Activated naive CD4-positive, alpha-beta T cell treated with anti-CD3 and anti-CD28 coated beads, Interleukin-2, amount 10 ng/mL, durations not matched to agents 7 days and 5 days (primary cell): Measurements from ENCODE around the gene PAQR4.
"Not testable (repeated sequence)": the region's sequence is repeated elsewhere in the genome, so short reads cannot be mapped to it uniquely, and the experiment has no call there.

Source experiments
- CTCF ChIA-PET: fragments of 350-600 bp; sonication (Branson Sonifier 250); formaldehyde crosslinking; loops from one replicate; lab custom pipeline; 2021; ENCODE audit warnings: antibody characterized with exemption; lab: Charles Lee
- DNase-seq: peaks from one replicate; pipeline ENCODE4 v3.0.0-alpha.2; 2020
- H3K27ac Mint-ChIP-seq: one replicate; pipeline ENCODE4 v1.8.0; 2021; ENCODE audit warnings: mild to moderate bottlenecking, moderate library complexity, mixed read lengths
- H3K27me3 Mint-ChIP-seq: one replicate; pipeline ENCODE4 v1.8.0; 2021; ENCODE audit warnings: mild to moderate bottlenecking, mixed read lengths
- H3K36me3 Mint-ChIP-seq: one replicate; pipeline ENCODE4 v1.8.0; 2021; ENCODE audit warnings: mixed read lengths
- H3K4me1 Mint-ChIP-seq: one replicate; pipeline ENCODE4 v1.8.0; 2021; ENCODE audit warnings: mixed read lengths
- H3K4me3 Mint-ChIP-seq: one replicate; pipeline ENCODE4 v1.8.0; 2021; ENCODE audit warnings: mild to moderate bottlenecking, moderate library complexity, mixed read lengths
- H3K9me3 Mint-ChIP-seq: one replicate; pipeline ENCODE4 v1.8.0; 2021; ENCODE audit warnings: mixed read lengths

PAQR4 gene

DNA sequence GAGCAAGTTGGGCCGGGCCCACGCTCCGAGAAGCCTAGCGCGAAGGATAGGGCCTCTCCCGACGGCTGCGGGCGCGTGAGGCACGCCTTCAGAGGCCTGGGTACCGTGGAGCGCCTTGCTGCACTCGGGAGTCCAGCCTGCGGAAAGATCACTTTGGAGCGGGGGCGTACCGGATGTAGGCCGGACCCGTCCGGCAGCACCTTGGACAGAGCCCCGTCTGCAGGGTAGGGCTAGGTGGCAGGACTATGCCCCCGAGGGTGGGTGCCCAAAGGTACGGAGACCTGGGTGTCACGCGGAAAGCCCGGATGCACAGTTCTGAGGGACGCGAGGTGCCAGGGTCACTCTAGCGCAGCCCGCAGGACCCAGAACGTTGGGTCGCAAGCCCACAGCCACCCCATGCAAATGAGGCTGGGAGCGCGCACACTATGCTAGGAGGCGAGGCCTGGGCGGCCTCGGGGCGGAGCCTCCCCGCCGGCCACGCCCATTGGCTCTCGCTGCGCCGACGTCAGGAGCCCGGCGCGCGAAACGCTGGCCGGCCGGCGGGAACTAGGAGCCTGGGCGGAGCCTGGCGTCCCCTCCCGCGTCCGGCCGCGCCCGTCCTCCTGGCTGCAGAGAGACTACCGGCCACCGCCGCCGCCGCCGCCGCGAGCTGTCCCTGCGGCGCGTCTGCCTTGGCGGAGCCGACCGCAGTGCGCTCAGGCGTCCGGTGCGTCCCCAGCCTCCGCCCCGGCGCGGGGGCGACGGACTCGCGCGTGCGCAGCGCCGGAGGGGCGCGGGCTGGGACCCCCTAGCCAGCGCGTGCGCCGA is at the start of gene PAQR4:
PAQR4 (plus strand) TSS at position 611 of the 807 bp plus-strand sequence. CDS start 327 bp downstream, outside the sequence.
- peak; percentile 87 for DNase-seq
- peaks cover 52% of the 10 kb centered on the region for H3K27me3 Mint-ChIP-seq
- peaks cover 10% of the 10 kb centered on the region for H3K36me3 Mint-ChIP-seq
- CTCF ChIA-PET, result interaction anchor here (0.7 to 2.0 kb wide), 6 partner anchors 9 to 228 kb away, joined by 3 to 14 read pairs (median 5); partner anchors contain the start of gene PKMYT1
- H3K27ac Mint-ChIP-seq, result peak within 1 kb of the TSS; percentile 74
- H3K9me3 Mint-ChIP-seq, result no peaks in the 10 kb centered on the region
- peak within 1 kb of the TSS; percentile 74 for H3K4me3 Mint-ChIP-seq
- H3K4me1 Mint-ChIP-seq, result peaks cover 37% of the 10 kb centered on the region

DNA sequence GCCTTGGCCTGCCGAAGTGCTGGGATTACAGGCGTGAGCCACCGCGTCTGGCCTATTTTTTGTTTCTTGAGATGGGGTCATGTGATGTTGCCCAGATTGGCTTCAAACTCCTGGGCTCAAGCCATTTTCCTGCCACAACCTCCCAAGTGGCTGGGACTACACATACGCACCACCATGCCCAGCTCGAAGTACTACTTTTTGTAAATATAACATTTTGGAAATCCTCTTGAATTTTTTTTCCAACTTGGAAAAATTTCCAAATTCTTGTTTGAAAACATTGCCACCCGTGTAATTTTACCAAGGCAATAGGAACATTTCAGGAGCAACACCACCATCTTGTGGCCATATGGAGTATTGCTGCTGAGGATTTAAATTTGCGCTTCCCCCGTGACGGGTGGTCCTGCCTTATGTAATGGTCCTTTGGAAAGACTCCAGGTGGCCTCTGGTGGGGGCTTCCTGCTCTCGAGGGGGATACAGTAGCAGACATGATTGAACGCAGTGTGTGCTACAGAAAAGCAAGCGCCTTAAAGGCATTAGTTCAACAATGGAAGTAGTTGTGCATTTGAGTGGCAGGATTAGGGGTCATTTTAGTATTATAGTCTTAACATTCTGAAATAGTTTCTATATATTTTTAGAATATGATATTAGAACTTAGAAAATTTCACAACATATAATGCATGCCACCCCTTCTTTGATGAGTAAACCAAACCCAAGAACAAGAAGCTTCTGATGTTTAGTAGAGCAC is 49.5 kb upstream of the PAQR4 start:
- CTCF ChIA-PET, result interaction anchor here (0.6 to 6.0 kb wide), 16 partner anchors 8 to 658 kb away, joined by 3 to 31 read pairs (median 4); no protein-coding TSS in a partner anchor
- Mint-ChIP-seq H3K27ac (peak overlapping the region; percentile 58), H3K36me3 (peaks cover 20% of the 10 kb centered on the region), H3K4me1 (peaks cover 13% of the 10 kb centered on the region), H3K9me3 (no peaks in the 10 kb centered on the region), H3K4me3 (no peak overlapping the region), H3K27me3 (no peaks in the 10 kb centered on the region)
- peak; percentile 70 for DNase-seq

DNA sequence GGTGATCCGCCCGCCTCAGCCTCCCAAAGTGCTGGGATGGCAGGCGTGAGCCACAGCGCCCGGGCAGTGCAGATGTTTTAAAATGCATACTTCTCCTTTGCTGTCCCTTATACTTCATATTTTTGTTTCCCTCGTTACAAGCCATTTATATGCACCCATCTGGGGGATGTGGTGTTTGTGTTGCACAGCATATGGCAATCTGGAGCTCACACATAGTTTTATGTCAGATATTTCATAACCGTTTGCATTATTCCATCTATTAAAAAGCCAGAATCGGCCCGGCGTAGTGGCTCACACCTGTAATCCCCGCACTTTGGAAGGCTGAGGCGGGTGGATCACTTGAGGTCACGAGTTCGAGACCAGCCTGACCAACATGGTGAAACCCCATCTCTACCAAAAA is 45.7 kb upstream of the PAQR4 start:
- H3K9me3 Mint-ChIP-seq, result no peaks in the 10 kb centered on the region
- no peaks in the 10 kb centered on the region for H3K27me3 Mint-ChIP-seq
- peaks cover 19% of the 10 kb centered on the region for H3K4me1 Mint-ChIP-seq
- DNase-seq, result no peak
- no peak overlapping the region for H3K4me3 Mint-ChIP-seq
- CTCF ChIA-PET, result interaction anchor here (0.9 to 1.5 kb wide), 2 partner anchors 20 to 84 kb away, joined by 3 read pairs; no protein-coding TSS in a partner anchor
- H3K36me3 Mint-ChIP-seq, result peaks cover 15% of the 10 kb centered on the region
- H3K27ac Mint-ChIP-seq, result no peak overlapping the region

DNA sequence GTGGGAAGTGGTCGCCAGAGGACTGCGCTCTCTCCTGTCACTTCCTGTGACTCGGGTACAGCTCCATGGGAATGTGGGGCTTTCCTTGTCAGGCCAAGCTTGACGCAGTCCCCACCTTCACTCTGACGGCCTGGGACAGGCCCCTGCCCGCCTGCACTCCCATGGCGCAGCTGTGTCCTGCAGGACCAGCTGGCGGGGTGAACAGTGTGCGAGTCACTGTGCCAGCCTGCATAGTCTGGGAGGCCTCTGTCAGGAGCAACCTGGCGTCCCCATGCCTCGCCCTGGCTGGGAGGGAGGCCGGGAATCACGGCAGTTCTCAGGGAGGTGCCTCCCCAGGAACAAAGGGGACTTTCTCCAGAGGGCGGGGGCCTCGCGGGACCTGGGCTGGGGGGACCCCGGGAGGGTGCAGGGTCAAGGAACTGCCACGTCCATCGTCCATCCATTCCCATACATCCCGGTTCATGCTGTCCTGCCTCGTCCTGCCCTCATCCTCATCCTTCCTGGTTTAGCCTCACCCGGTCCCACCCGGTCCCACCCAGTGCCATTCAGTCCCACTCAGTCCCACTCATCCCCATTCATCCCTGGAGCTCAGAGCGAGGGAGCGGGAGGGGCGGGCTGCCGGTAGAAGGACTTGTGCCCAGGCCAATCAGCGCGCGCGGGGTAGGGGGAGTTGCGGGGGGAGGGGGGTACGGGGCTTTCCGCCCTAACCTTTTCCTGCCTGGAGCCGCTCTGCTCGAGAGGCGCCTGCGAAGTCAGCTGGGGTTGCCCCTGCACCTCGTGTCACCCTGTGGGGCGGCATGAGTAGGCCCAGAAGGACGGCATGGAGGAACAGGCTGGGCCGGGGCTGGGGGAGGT is 44.0 kb upstream of the PAQR4 start:
- no peak overlapping the region for H3K27ac Mint-ChIP-seq
- DNase-seq, result no peak
- H3K4me1 Mint-ChIP-seq, result peaks cover 12% of the 10 kb centered on the region
- no peaks in the 10 kb centered on the region for H3K9me3 Mint-ChIP-seq
- no peaks in the 10 kb centered on the region for H3K27me3 Mint-ChIP-seq
- no peak overlapping the region for H3K4me3 Mint-ChIP-seq
- CTCF ChIA-PET, result interaction anchor here (1.0 kb wide), 1 partner anchor 52 kb away, joined by 5 read pairs; no protein-coding TSS in a partner anchor
- H3K36me3 Mint-ChIP-seq, result peaks cover 9% of the 10 kb centered on the region

DNA sequence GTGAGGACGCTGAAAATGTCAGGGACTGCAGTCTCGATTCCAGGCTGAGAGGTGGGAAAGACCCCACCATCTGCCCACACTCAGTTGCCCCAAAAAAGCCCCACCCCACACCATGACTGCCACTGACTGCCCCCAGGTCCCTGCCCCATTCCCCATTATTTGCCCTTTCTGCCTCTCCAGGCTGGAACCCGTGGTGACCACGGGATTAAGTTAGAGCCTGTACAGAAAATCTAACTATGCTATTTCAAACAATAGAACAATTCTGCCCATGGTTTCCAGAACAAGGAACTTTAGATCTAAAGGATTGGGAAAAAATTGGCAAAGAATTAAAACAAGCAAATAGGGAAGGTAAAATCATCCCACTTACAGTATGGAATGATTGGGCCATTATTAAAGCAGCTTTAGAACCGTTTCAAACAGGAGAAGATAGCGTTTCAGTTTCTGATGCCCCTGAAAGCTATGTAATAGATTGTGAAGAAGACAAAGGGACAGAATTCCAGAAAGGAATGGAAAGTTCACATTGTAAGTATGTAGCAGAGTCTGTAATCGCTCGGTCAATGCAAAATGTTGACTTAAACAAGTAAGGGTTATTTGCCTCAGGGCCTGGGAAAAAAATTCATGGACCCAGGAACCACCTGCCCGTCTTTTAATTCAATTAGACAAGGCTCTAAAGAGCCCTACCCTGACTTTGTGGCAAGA is 43.0 kb upstream of the PAQR4 start:
- Mint-ChIP-seq H3K27me3 (no peaks in the 10 kb centered on the region), H3K4me3 (no peak overlapping the region), H3K4me1 (peaks cover 12% of the 10 kb centered on the region), H3K36me3 (peaks cover 10% of the 10 kb centered on the region), H3K9me3 (no peaks in the 10 kb centered on the region), H3K27ac (no peak overlapping the region)
- no peak for DNase-seq
- CTCF ChIA-PET, result interaction anchor here (1.0 to 1.5 kb wide), 9 partner anchors 10 to 86 kb away, joined by 4 to 10 read pairs (median 7); partner anchors contain the start of gene FLYWCH2

DNA sequence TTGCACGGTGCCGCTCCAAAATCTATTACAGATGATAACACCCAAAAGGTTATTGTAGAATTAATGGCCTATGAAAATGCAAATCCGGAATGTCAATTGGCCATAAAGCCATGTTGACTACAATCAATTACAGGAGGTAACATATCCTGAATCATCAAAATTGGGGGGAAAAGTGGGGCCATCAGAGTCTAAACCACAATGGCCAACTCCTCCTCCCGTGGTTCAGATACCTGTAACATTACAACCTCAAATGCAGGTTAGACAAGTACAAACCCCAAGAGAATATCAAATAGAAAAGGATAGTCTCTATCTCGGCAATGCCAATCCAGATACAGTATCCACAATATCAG is 42.5 kb upstream of the PAQR4 start:
- CTCF ChIA-PET, result interaction anchor here (0.9 to 1.5 kb wide), 16 partner anchors 11 to 103 kb away, joined by 3 to 10 read pairs (median 6); partner anchors contain the start of genes FLYWCH1 and FLYWCH2
- peaks cover 10% of the 10 kb centered on the region for H3K36me3 Mint-ChIP-seq
- peaks cover 12% of the 10 kb centered on the region for H3K4me1 Mint-ChIP-seq
- H3K27ac Mint-ChIP-seq, result peak overlapping the region; percentile 8
- H3K27me3 Mint-ChIP-seq, result no peaks in the 10 kb centered on the region
- no peak for DNase-seq
- no peaks in the 10 kb centered on the region for H3K9me3 Mint-ChIP-seq
- no peak overlapping the region for H3K4me3 Mint-ChIP-seq

DNA sequence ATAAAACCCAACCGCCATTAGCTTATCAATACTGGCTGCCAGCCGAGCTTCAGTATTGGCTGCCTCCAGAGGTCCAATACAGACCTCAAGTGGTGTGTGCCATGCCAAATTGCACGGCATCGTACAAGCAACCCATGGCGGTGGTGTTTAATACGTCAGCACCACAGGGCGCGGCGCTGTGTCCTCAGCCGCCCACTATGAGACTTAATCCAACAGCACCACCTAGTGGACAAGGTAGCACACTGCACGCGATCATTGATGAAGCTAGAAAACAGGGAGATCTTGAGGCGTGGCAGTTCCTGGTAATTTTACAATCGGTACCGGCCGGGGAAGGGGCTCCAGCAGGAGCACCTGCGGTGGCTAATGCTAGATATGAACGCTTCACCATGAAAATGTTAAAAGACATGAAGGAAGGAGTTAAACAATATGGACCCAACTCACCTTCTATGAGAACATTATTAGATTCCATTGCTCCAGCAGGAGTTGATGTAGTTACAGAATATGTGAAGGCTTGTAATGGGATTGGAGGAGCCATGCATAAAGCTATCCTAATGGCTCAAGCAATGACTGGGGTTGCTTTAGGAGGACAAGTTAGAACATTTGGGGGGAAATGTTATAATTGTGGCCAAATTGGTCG is 42.0 kb upstream of the PAQR4 start:
- CTCF ChIA-PET, result interaction anchor here (0.5 to 1.5 kb wide), 21 partner anchors 8 to 104 kb away, joined by 3 to 10 read pairs (median 5); partner anchors contain the start of genes FLYWCH1 and FLYWCH2
- peak; percentile 93 for DNase-seq
- Mint-ChIP-seq H3K4me3 (no peak overlapping the region), H3K27ac (peak overlapping the region; percentile 8), H3K9me3 (no peaks in the 10 kb centered on the region), H3K4me1 (peaks cover 12% of the 10 kb centered on the region), H3K36me3 (peaks cover 6% of the 10 kb centered on the region), H3K27me3 (no peaks in the 10 kb centered on the region)

DNA sequence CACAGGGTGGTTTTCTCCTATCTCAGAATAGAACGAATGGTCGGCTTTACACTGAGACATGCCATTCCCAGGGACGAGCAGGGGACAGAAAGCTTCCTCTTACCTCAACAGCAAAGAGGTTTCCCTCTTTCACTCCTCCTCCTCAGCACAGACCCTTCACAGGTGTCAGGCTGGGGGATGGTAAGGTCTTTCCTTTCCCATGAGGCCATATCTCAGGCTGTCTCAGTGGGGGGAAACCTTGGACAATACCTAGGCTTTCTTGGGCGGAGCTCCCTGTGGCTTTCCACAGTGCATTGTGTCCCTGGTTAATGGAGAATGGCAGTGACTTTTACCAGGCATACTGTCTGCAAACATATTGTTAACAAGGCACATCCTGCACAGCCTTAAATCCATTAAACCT is 41.0 kb upstream of the PAQR4 start:
- H3K9me3 Mint-ChIP-seq, DNase-seq, H3K4me3 Mint-ChIP-seq, H3K27ac Mint-ChIP-seq, H3K27me3 Mint-ChIP-seq, H3K36me3 Mint-ChIP-seq, CTCF ChIA-PET: not testable (repeated sequence)
- peaks cover 12% of the 10 kb centered on the region for H3K4me1 Mint-ChIP-seq

DNA sequence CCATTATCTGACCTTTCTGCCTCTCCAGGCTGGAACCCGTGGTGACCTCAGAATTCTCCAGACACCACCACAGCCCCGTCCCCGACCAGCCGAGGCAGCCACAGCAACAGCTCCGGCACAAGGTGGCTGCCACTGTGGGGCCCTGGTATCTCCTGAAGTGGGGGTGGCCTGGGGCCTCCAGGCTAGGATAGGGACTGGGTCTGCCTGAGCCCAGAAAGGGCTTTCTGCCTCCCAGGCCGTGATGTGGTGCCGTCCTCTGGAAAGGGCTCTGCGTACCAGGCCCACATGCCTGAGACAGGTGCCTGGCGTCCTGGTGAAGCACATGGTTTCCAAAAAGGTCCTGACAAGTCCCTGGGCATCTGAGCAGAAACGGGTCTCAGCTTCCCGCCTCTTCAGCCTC is 40.4 kb upstream of the PAQR4 start:
- no peak overlapping the region for H3K4me3 Mint-ChIP-seq
- CTCF ChIA-PET, result no interaction called here
- peaks cover 4% of the 10 kb centered on the region for H3K36me3 Mint-ChIP-seq
- no peaks in the 10 kb centered on the region for H3K27me3 Mint-ChIP-seq
- DNase-seq, result no peak
- peaks cover 12% of the 10 kb centered on the region for H3K4me1 Mint-ChIP-seq
- no peak overlapping the region for H3K27ac Mint-ChIP-seq
- no peaks in the 10 kb centered on the region for H3K9me3 Mint-ChIP-seq

DNA sequence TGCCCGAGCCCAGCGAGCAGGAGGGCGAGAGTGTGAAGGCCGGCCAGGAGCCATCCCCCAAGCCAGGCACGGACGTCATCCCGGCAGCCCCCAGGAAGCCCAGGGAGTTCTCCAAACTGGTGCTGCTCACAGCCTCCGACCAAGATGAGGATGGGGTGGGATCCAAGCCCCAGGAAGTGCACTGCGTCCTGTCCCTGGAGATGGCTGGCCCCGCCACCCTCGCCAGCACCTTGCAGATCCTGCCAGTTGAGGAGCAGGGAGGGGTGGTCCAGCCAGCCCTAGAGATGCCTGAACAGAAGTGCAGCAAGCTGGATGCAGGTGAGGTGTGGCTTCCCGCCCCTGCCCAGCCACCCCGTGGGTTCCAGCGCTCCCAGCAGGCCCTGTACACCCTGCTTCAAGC is 39.5 kb upstream of the PAQR4 start:
- peaks cover 14% of the 10 kb centered on the region for H3K4me1 Mint-ChIP-seq
- H3K27ac Mint-ChIP-seq, result no peak overlapping the region
- no peaks in the 10 kb centered on the region for H3K9me3 Mint-ChIP-seq
- CTCF ChIA-PET, result no interaction called here
- DNase-seq, result no peak
- H3K27me3 Mint-ChIP-seq, result no peaks in the 10 kb centered on the region
- no peak overlapping the region for H3K4me3 Mint-ChIP-seq
- H3K36me3 Mint-ChIP-seq, result peaks cover 6% of the 10 kb centered on the region

DNA sequence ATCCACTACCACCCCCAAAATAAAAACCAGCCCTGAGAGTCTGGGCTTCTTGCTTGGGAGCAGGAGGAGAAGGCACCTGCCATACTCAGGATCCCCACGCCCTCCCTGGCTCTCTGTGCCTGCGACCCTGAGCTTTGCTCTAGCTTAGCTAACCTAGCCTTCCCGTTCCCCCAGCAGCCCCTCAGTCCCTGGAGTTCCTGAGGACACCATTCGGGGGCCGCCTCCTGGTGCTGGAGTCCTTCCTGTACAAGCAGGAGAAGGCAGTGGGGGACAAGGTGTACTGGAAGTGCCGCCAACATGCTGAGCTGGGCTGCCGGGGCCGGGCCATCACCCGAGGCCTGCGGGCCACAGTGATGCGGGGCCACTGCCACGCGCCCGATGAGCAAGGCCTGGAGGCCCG is 38.9 kb upstream of the PAQR4 start:
- Mint-ChIP-seq H3K27me3 (no peaks in the 10 kb centered on the region), H3K4me1 (peaks cover 14% of the 10 kb centered on the region), H3K27ac (no peak overlapping the region), H3K36me3 (peaks cover 7% of the 10 kb centered on the region), H3K9me3 (no peaks in the 10 kb centered on the region), H3K4me3 (no peak overlapping the region)
- CTCF ChIA-PET, result no interaction called here
- no peak for DNase-seq

DNA sequence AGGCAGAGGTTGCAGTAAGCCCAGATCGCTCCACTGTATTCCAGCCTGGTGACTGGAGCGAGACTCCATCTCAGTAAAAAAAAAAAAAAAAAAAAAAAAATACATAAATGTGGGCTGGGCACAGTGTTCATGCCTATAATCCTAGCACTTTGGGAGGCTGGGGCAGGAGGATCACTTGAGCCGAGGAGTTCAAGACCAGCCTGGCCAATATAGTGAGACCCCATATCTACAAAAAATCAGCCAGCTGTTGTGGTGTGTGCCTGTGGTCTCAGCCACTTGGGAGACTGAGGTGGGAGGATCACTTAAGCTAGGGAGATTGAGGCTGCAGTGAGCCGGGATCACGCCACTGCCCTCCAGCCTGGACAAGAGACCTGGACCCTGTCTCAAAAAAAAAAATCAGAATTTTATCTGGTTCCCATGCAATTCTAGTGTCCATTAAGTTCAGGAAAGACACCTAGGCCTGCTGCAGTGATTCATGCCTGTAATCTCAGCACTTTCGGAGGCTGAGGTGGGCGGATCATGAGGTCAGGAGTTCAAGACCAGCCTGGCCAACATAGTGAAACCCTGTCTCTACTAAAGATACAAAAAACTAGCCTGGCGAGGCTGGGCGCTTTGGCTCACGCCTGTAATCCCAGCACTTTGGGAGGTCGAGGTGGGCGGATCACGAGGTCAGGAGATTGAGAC is 37.8 kb upstream of the PAQR4 start:
- H3K27me3 Mint-ChIP-seq, result not testable (repeated sequence)

More for the DNA sequence above, 37.8 kb upstream of the PAQR4 start:
- H3K27ac Mint-ChIP-seq, H3K36me3 Mint-ChIP-seq, H3K9me3 Mint-ChIP-seq, H3K4me3 Mint-ChIP-seq, DNase-seq, CTCF ChIA-PET: not testable (repeated sequence)
- peaks cover 19% of the 10 kb centered on the region for H3K4me1 Mint-ChIP-seq
